ENCODE measurements around the gene TUBGCP6.

DNA sequence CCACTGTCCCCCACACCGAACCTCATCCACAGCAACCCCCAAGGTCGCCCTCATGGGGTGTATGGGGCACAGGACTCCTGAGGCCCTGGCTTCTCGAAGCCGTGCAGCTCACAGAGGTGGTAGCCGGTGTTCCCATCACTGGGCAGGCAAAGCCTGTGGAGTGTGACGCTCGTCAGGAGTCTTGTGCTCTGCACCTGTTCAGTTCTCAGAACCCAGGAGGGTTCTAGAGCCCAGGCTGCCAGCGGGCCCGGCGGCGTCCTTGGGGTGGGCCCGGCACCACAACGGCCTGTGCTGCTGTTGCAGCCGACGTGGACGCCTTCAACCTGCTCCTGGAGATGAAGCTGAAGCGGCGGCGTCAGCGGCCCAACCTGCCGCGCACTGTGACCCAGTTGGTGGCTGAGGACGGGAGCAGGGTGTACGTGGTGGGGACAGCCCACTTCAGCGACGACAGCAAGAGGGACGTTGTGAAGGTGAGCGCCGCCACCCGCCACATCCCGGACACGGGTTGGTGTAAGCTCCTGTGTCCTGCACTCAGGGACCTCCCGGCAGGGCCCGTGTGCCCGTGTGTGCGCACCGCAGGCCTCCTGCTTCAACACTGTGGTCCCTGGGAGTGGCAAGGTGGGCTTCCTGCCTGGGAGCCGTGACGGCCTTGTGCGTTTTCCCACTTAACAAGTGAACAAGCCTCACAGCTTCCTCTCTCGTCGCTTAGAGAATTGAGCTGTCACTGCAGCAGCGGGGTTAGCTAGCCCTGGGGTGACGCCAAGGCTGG lies 50.6 kb downstream of the TUBGCP6 start:
- TF ChIP-seq, protein P1, sequence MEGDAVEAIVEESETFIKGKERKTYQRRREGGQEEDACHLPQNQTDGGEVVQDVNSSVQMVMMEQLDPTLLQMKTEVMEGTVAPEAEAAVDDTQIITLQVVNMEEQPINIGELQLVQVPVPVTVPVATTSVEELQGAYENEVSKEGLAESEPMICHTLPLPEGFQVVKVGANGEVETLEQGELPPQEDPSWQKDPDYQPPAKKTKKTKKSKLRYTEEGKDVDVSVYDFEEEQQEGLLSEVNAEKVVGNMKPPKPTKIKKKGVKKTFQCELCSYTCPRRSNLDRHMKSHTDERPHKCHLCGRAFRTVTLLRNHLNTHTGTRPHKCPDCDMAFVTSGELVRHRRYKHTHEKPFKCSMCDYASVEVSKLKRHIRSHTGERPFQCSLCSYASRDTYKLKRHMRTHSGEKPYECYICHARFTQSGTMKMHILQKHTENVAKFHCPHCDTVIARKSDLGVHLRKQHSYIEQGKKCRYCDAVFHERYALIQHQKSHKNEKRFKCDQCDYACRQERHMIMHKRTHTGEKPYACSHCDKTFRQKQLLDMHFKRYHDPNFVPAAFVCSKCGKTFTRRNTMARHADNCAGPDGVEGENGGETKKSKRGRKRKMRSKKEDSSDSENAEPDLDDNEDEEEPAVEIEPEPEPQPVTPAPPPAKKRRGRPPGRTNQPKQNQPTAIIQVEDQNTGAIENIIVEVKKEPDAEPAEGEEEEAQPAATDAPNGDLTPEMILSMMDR (IDR thresholded peaks at IDR 0.05) = no peak
- TF ChIP-seq POLR2AphosphoS5 (IDR thresholded peaks at IDR 0.05) (no peak), POLR2A (IDR thresholded peaks at IDR 0.05) (no peak)

All from transverse colon (tissue), 4 donors.